Right atrium auricular region (tissue), 2 donors: Measurements from ENCODE around the gene ZNF584. TPM values are rescaled to one million over a fixed set of nuclear protein-coding genes. Genes with fewer than 3 reads are reported as not detected.

Experiments used
- DNase-seq: peaks from one replicate; pipeline ENCODE4 v3.0.0-alpha.2; 2019; ENCODE audit warnings: low spot score
- H3K27ac ChIP-seq, 2 donors: fragments of 200-600 bp; sonication (generic); 1 replicate in 1 of 2; 2 replicates in 1 of 2; pipeline ENCODE4 v1.5.1; 2016 to 2019
- H3K27me3 ChIP-seq, 2 donors: fragments of 200-600 bp; sonication (generic); one replicate each; pipeline versions ENCODE4 v1.5.1 to v1.6.0; 2017 to 2019
- H3K36me3 ChIP-seq: fragments of 200-600 bp; sonication (generic); one replicate; pipeline ENCODE4 v1.5.1; 2016
- H3K4me1 ChIP-seq, 2 donors: fragments of 200-600 bp; sonication (generic); one replicate each; pipeline versions ENCODE4 v1.5.1 to v1.6.0; 2017 to 2019
- H3K4me3 ChIP-seq, 2 donors: fragments of 200-600 bp; sonication (generic); 1 replicate in 1 of 2; 2 replicates in 1 of 2; pipeline ENCODE4 v1.5.1; 2017 to 2019; ENCODE audit warnings: mild to moderate bottlenecking in 1 of 2, moderate library complexity in 1 of 2
- H3K9me3 ChIP-seq, 2 donors: fragments of 200-600 bp; sonication (generic); one replicate each; pipeline ENCODE4 v1.5.1; 2019
- CTCF ChIP-seq, 2 donors: fragments of 200-600 bp; sonication (generic); IDR thresholded peaks; one replicate each; pipeline ENCODE4 v1.5.1; 2019; ENCODE audit warnings: antibody characterized with exemption in 2 of 2
- microRNA-seq, 2 donors: library from miRNA; unstranded; fragments of <30 nt; microRNA quantifications; one replicate each; pipeline ENCODE4, GENCODE V29; 2016 to 2017; ENCODE audit warnings: borderline number of aligned reads in 2 of 2, borderline replicate concordance in 1 of 2
- total RNA-seq, 2 donors: library from RNA; depleted of rRNA; stranded (reverse); fragments of >200 nt; gene quantifications; one replicate each; pipeline ENCODE4 v1.1.0, GENCODE V29; 2016

The ZNF584 gene
- total RNA-seq, 2 donors from 2014 or later: 17.4 to 18.5 TPM

GRCh38 chr19:58460039-58460438 is 51.6 kb downstream of the ZNF584 start:
- peaks cover 8% of the 10 kb centered on the region for H3K36me3 ChIP-seq
- no peak for DNase-seq
- H3K9me3 ChIP-seq: no peaks in the 10 kb centered on the region
- no peak for TF ChIP-seq CTCF (IDR thresholded peaks at IDR 0.05)
- H3K27me3 ChIP-seq: no peaks in the 10 kb centered on the region
- no peak overlapping the region for H3K4me3 ChIP-seq
- H3K27ac ChIP-seq: no peak overlapping the region
- no peaks in the 10 kb centered on the region for H3K4me1 ChIP-seq

- DNase-seq: no peak
- no peaks in the 10 kb centered on the region for H3K27me3 ChIP-seq
- peaks cover 15% of the 10 kb centered on the region for H3K36me3 ChIP-seq
- TF ChIP-seq CTCF (IDR thresholded peaks at IDR 0.05): no peak
- H3K4me1 ChIP-seq: peaks cover 0 to 18% of the 10 kb centered on the region in 2 donors
- no peaks in the 10 kb centered on the region for H3K9me3 ChIP-seq
- peak overlapping the region; percentile 80 to 87 for H3K4me3 ChIP-seq
- H3K27ac ChIP-seq: no peak overlapping the region
Observed at GRCh38 chr19:58466089-58466759, 57.8 kb downstream of the ZNF584 start.

DNA sequence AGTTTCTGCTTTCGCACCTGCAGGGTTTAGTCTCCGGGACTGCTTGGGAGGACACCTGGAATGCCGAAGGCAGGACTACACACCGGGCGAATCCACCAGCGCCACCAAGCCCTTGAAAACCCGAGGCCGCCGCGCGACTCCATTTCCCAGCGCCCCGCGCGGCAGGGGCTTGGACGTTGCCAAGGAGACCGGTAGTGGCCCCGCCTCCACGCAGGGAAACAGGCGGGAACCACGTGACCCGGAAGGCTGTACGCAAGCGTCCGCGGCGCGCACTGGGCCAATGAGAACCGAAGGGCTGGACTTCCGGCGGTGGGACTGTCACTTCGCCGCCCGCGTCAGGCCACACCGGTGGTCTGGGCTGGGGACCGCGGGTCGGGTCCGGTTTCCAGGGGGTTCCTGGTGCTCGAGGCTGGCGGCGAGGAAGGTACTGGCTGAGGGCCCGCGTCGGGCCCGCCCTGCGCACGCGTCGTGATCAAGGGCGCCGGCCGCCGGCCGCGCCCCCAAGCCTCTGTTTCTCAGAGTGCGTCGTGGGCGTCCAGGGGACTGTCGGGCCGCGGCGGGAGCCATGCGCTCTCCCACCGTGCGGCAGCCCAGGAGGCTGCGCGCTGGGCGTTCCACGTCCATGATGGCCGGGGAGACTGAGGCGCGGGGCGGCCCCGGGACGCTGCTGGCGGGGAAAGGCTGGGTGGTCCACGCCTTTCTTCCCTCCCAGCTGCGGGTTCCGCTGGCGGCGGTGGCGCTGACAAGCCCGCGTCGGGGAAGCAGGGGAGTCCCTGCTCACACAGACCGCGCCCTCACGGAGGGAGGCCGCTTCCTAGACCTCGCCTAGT is 58.5 kb downstream of the ZNF584 start, which contains the start of gene ZNF324:
TSS of gene ZNF324 (plus strand) at position 321 of the 830 bp plus-strand sequence. CDS start 2,106 bp downstream, outside the sequence.
- H3K27me3 ChIP-seq: no peaks in the 10 kb centered on the region
- H3K4me3 ChIP-seq: peak within 1 kb of the TSS; percentile 80 to 87
- peaks cover 20% of the 10 kb centered on the region for H3K36me3 ChIP-seq
- H3K4me1 ChIP-seq: peaks cover 0 to 18% of the 10 kb centered on the region in 2 donors
- H3K9me3 ChIP-seq: no peaks in the 10 kb centered on the region
- H3K27ac ChIP-seq: peak within 1 kb of the TSS; percentile 76 to 77
- peak; percentile 99 for DNase-seq
- no peak for TF ChIP-seq CTCF (IDR thresholded peaks at IDR 0.05)

Small RNA genes lying within 50 kb of the gene (microRNA-seq; reads per million reads assigned to microRNA genes)
- 0 reads per million in 2 donors for gene MIR4754

Other genes with a start within 250 kb of the ZNF584 start
- gene ZNF274, start 225.6 kb upstream of the ZNF584 start, total RNA-seq: 10 to 100 TPM; 17.7 to 25.8 TPM
- 10 to 100 TPM; 30.1 to 38.4 TPM for gene ZNF544, start 179.7 kb upstream of the ZNF584 start, total RNA-seq
- gene ZNF8, start 129.7 kb upstream of the ZNF584 start, total RNA-seq: 1 to 10 TPM; 5.8 to 6.9 TPM
- 10 to 100 TPM; 20.9 to 32.6 TPM for gene ERVK3-1, start 103.3 kb upstream of the ZNF584 start, total RNA-seq
- 1 to 10 TPM; 1.6 to 2.6 TPM for gene ZSCAN22, start 81.7 kb upstream of the ZNF584 start, total RNA-seq
- gene A1BG, start 55.2 kb upstream of the ZNF584 start, total RNA-seq: 10 to 100 TPM; 45.5 to 52.6 TPM
- under 1 TPM; 0.39 to 0.56 TPM for gene ZNF497, start 45.9 kb upstream of the ZNF584 start, total RNA-seq
- 1 to 10 TPM in 1 of 2 donors, under 1 TPM in 1; 0.70 to 1.3 TPM for gene ZNF837, start 27.6 kb upstream of the ZNF584 start, total RNA-seq
- gene RPS5, start 21.4 kb upstream of the ZNF584 start, total RNA-seq: 1,000 to 10,000 TPM in 1 of 2 donors, 100 to 1,000 TPM in 1; 593 to 1,197 TPM
- gene RNF225, start 13.0 kb upstream of the ZNF584 start, total RNA-seq: not detected
- 1 to 10 TPM; 2.7 to 3.1 TPM for gene ZNF132, start 31.5 kb downstream of the ZNF584 start, total RNA-seq
- 1 to 10 TPM; 2.7 to 6.9 TPM for gene ZNF324B, start 43.0 kb downstream of the ZNF584 start, total RNA-seq
- gene ZNF324, start 58.4 kb downstream of the ZNF584 start, total RNA-seq: 1 to 10 TPM; 5.9 to 9.9 TPM
- 10 to 100 TPM in 1 of 2 donors, 1 to 10 TPM in 1; 7.9 to 10.0 TPM for gene ZNF446, start 67.7 kb downstream of the ZNF584 start, total RNA-seq
- gene SLC27A5, start 103.3 kb downstream of the ZNF584 start, total RNA-seq: 1 to 10 TPM; 1.3 to 2.9 TPM
- gene ZBTB45, start 111.2 kb downstream of the ZNF584 start, total RNA-seq: 10 to 100 TPM in 1 of 2 donors, 1 to 10 TPM in 1; 7.2 to 14.3 TPM
- 100 to 1,000 TPM in 1 of 2 donors, 10 to 100 TPM in 1; 99.6 to 207 TPM for gene TRIM28, start 135.4 kb downstream of the ZNF584 start, total RNA-seq
- gene CHMP2A, start 146.5 kb downstream of the ZNF584 start, total RNA-seq: 100 to 1,000 TPM; 109 to 121 TPM
- gene UBE2M, start 150.0 kb downstream of the ZNF584 start, total RNA-seq: 10 to 100 TPM; 30.9 to 38.8 TPM
- gene MZF1, start 164.7 kb downstream of the ZNF584 start, total RNA-seq: 10 to 100 TPM in 1 of 2 donors, 1 to 10 TPM in 1; 6.5 to 11.3 TPM